ENCODE data around the gene ACKR1.

The ACKR1 gene

DNA sequence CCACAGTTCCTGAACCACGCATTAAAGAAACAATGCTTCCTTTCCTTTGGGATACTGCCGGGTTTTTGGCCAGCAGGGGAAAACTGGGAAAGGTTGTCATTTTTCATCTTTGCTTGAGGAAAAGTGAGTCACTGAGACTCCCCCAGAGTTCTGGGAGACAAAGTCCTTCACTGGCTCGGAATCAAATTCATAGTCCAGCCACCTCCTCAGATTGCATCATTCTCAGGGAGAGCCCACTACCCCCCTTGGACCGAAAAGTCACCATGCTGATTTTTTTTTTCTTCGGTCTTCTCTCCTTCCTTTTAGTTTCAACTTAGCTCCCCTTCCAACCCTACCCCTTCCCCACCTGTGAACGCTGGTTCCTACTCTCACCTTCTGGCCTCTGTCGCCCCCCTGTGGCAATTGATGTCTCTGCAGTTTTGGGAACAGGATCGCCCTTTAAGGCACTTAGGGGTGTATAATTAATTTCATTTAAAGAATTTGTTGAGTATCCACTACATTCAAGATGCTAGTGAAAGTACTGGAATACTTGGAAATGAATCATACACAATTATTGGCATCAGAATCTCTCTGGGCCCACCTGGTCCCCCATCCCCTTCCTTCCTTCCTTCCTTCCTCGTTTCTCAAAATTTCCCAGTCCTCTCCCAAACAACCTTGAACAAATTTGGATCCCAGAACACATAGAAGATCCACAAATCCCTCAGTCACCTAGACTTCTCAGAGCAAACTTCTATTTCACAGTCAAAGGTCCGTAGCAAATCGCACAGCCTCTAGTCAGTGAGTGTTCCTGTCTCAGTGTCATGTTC, 6.9 kb downstream of the ACKR1 start:
- H3K36me3 ChIP-seq (ENCODE audit: insufficient read depth, insufficient read length, low read length): no peaks in the 10 kb centered on the region
- DNase-seq (ENCODE audit: low read depth, low spot score): peak; percentile 70
- TF ChIP-seq YY1 (IDR thresholded peaks at IDR 0.05; ENCODE audit: insufficient read depth, insufficient read length) (no peak), ZNF274 (IDR thresholded peaks at IDR 0.05; ENCODE audit: low read depth, low read length) (no peak), SUZ12 (IDR thresholded peaks at IDR 0.05; ENCODE audit: extremely low read depth, insufficient read depth, insufficient read length) (no peak)
- no peaks in the 10 kb centered on the region for H3K27me3 ChIP-seq (ENCODE audit: insufficient read depth, insufficient read length)
- H3K9ac ChIP-seq (ENCODE audit: insufficient read length, low read depth): no peak overlapping the region
- no peaks in the 10 kb centered on the region for H3K4me1 ChIP-seq (ENCODE audit: insufficient read depth, insufficient read length)
- no peak overlapping the region for H3K4me3 ChIP-seq (ENCODE audit: insufficient read length, low read depth)
- no peaks in the 10 kb centered on the region for H3K9me3 ChIP-seq (ENCODE audit: insufficient read depth, low read length)

GRCh38 chr1:159212596-159212995, 7.9 kb downstream of the ACKR1 start:
- H3K4me3 ChIP-seq (ENCODE audit: insufficient read length, low read depth): no peak overlapping the region
- H3K4me1 ChIP-seq (ENCODE audit: insufficient read depth, insufficient read length): no peaks in the 10 kb centered on the region
- no peaks in the 10 kb centered on the region for H3K36me3 ChIP-seq (ENCODE audit: insufficient read depth, insufficient read length, low read length)
- no peak overlapping the region for H3K9ac ChIP-seq (ENCODE audit: insufficient read length, low read depth)
- no peak for DNase-seq (ENCODE audit: low read depth, low spot score)
- TF ChIP-seq YY1 (IDR thresholded peaks at IDR 0.05; ENCODE audit: insufficient read depth, insufficient read length): no peak
- no peak for TF ChIP-seq ZNF274 (IDR thresholded peaks at IDR 0.05; ENCODE audit: low read depth, low read length)
- no peak for TF ChIP-seq SUZ12 (IDR thresholded peaks at IDR 0.05; ENCODE audit: extremely low read depth, insufficient read depth, insufficient read length)
- no peaks in the 10 kb centered on the region for H3K27me3 ChIP-seq (ENCODE audit: insufficient read depth, insufficient read length)
- H3K9me3 ChIP-seq (ENCODE audit: insufficient read depth, low read length): no peaks in the 10 kb centered on the region

DNA sequence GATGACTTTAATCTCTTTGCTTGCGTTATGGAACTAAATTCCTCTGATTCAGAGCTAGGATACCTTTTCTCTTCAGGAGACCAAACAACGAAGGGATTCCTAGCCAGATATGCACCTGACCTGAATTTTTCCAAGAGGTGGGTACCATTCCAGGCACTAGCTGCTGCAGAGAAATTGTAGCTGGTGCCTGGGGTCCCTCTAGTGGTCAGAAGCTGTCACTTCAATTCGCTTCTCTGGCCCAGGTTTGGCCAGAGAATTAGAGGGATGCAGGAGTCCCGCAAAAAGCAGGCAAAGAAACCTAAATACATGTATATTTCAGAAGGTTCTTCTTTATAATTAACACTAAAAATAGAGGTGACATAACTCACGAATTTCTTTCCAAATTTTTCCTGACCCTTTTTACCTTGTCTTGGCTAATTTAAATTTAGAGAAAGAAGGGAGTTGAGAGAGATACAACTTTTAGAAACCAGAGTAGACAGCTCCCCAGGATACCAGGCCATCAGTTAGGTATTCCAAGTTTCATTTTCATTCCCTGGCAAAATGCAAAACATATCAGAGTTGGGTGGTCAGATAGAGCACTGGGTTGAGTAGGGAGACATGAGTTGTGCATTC, 9.6 kb downstream of the ACKR1 start:
- Histone ChIP-seq H3K27me3 (ENCODE audit: insufficient read depth, insufficient read length) (no peaks in the 10 kb centered on the region), H3K4me3 (ENCODE audit: insufficient read length, low read depth) (no peak overlapping the region), H3K9ac (ENCODE audit: insufficient read length, low read depth) (no peak overlapping the region), H3K36me3 (ENCODE audit: insufficient read depth, insufficient read length, low read length) (no peaks in the 10 kb centered on the region), H3K9me3 (ENCODE audit: insufficient read depth, low read length) (no peaks in the 10 kb centered on the region), H3K4me1 (ENCODE audit: insufficient read depth, insufficient read length) (peaks cover 5% of the 10 kb centered on the region)
- no peak for DNase-seq (ENCODE audit: low read depth, low spot score)
- TF ChIP-seq ZNF274 (IDR thresholded peaks at IDR 0.05; ENCODE audit: low read depth, low read length) (no peak), YY1 (IDR thresholded peaks at IDR 0.05; ENCODE audit: insufficient read depth, insufficient read length) (no peak), SUZ12 (IDR thresholded peaks at IDR 0.05; ENCODE audit: extremely low read depth, insufficient read depth, insufficient read length) (no peak)

DNA sequence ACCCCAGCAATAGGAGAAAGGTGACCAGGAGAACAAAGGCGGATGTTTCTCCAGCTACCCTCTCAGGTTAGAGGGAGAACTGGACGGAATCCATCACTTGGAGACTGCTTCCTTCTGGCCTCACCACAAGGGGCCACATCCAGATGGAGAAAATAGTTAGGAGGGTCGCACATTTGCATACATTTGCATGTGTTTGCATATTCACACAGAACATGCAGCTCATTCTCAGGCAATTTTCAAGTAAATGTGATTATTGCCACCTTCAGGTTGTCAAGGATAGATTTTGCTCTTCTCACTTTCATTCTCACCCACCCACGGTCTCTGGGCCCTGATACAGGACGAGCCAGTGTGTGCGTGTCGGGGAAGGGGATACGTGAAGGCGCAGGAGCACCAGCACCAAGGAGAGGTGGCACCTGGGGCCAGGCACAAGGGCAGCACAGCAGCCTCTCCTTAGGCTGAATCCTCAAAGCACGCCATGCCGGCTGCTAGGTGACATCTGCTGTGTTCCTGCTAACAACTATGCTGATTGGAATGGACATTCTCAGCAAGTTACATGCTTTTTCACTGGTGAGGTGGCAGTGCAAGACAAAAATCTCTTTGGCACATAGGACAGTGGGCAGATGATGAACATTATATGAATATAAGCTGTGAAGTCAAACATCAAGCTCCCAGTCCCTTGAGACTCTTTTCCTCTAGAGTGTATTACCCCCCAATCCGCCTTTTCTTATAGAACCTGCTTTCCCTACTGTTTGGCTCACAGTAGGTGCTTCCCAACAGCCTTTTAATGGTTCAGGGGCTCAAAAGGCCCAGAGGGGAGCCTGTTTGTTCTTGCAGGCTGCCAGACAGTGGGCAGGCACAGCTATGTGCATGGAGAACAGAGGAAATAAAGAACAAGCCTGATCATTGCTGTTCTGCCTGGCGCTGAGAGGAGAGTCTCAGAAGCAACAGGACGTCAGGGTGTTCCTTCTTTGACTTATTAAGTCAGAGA, 14.3 kb downstream of the ACKR1 start:
- no peak for TF ChIP-seq ZNF274 (IDR thresholded peaks at IDR 0.05; ENCODE audit: low read depth, low read length)
- no peak for TF ChIP-seq YY1 (IDR thresholded peaks at IDR 0.05; ENCODE audit: insufficient read depth, insufficient read length)
- TF ChIP-seq SUZ12 (IDR thresholded peaks at IDR 0.05; ENCODE audit: extremely low read depth, insufficient read depth, insufficient read length): no peak
- Histone ChIP-seq H3K27me3 (ENCODE audit: insufficient read depth, insufficient read length) (no peaks in the 10 kb centered on the region), H3K4me1 (ENCODE audit: insufficient read depth, insufficient read length) (peaks cover 5% of the 10 kb centered on the region), H3K36me3 (ENCODE audit: insufficient read depth, insufficient read length, low read length) (no peaks in the 10 kb centered on the region), H3K9ac (ENCODE audit: insufficient read length, low read depth) (no peak overlapping the region), H3K9me3 (ENCODE audit: insufficient read depth, low read length) (no peaks in the 10 kb centered on the region), H3K4me3 (ENCODE audit: insufficient read length, low read depth) (no peak overlapping the region)
- DNase-seq (ENCODE audit: low read depth, low spot score): peak; percentile 61

DNA sequence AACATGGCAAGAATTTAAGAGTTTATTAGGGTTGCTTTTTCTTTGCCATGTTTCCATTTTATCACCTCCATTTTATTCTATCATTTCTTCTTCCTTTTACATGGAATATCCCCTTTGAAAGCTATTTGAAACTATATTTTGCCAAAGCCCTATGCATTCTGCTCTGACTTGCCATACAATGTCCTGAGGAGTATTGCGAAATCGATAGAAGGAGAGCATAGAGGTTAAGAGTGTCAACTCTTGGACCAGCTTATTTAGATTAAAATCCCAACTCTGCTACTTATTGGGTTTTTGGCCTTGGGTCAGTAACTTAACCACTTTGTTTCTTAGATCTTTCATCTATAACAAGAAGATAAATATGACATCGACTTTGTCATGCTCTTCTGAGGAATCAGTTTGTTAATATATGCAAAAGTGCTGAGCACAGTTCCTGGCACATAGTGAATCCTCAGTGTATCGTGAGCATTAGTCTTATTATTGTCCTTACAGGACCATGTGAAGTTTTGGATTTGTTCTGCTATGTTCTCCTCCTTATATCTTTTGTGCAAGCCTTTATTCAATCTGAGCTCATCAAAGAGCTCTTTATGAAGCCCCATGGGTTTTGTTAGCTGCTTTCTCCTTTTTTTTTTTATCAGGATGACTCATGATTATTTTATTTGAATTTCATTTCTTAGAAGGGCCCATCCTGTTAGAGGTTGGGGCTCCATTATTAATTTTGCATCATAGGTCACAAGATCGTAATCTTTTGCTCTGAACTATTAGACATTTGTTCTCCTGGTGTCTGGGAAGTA, 17.6 kb downstream of the ACKR1 start:
- DNase-seq (ENCODE audit: low read depth, low spot score): no peak
- Histone ChIP-seq H3K4me1 (ENCODE audit: insufficient read depth, insufficient read length) (peaks cover 5% of the 10 kb centered on the region), H3K9ac (ENCODE audit: insufficient read length, low read depth) (no peak overlapping the region), H3K4me3 (ENCODE audit: insufficient read length, low read depth) (no peak overlapping the region), H3K27me3 (ENCODE audit: insufficient read depth, insufficient read length) (no peaks in the 10 kb centered on the region), H3K9me3 (ENCODE audit: insufficient read depth, low read length) (no peaks in the 10 kb centered on the region), H3K36me3 (ENCODE audit: insufficient read depth, insufficient read length, low read length) (no peaks in the 10 kb centered on the region)
- TF ChIP-seq YY1 (IDR thresholded peaks at IDR 0.05; ENCODE audit: insufficient read depth, insufficient read length) (no peak), SUZ12 (IDR thresholded peaks at IDR 0.05; ENCODE audit: extremely low read depth, insufficient read depth, insufficient read length) (no peak), ZNF274 (IDR thresholded peaks at IDR 0.05; ENCODE audit: low read depth, low read length) (no peak)

DNA sequence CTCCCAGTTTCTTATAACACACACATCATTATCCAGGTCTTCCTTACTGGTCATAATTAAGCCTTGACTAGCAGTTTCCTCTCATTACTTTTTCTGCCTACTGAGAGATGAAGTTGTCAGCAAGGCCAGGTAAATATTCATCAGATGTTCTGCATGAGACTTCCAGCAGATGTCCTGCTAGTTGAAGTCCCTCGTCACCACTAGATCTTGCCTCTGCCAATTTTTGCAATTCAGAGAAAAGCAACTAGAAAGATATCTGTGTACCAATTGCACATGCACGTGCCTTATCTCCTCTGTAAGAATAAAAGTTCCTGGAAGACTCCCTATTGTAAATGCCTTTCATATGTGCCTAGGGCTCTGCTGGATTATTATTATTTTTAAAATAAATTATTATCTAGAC, 18.3 kb downstream of the ACKR1 start:
- Histone ChIP-seq H3K27me3 (ENCODE audit: insufficient read depth, insufficient read length) (no peaks in the 10 kb centered on the region), H3K4me3 (ENCODE audit: insufficient read length, low read depth) (no peak overlapping the region), H3K4me1 (ENCODE audit: insufficient read depth, insufficient read length) (peaks cover 5% of the 10 kb centered on the region), H3K36me3 (ENCODE audit: insufficient read depth, insufficient read length, low read length) (no peaks in the 10 kb centered on the region), H3K9me3 (ENCODE audit: insufficient read depth, low read length) (no peaks in the 10 kb centered on the region), H3K9ac (ENCODE audit: insufficient read length, low read depth) (no peak overlapping the region)
- no peak for DNase-seq (ENCODE audit: low read depth, low spot score)
- no peak for TF ChIP-seq YY1 (IDR thresholded peaks at IDR 0.05; ENCODE audit: insufficient read depth, insufficient read length)
- TF ChIP-seq ZNF274 (IDR thresholded peaks at IDR 0.05; ENCODE audit: low read depth, low read length): no peak
- no peak for TF ChIP-seq SUZ12 (IDR thresholded peaks at IDR 0.05; ENCODE audit: extremely low read depth, insufficient read depth, insufficient read length)
